ENCODE measurements around the gene HMGB3. TPM values are rescaled to one million over a fixed set of nuclear protein-coding genes. Genes with fewer than 3 reads are reported as not detected.

The HMGB3 gene
- total RNA-seq, 1 donor from 2014 or later = 11.2 TPM

Small RNA genes lying within 50 kb of the gene (small RNA-seq; reads per million reads assigned to genes)
- gene RNA5SP525 (ENCODE audit: low replicate concordance) = not detected
- gene RNU6-383P (ENCODE audit: low replicate concordance) = not detected
- not detected for gene RPL12P50 (ENCODE audit: low replicate concordance)

Other genes with a start within 250 kb of the HMGB3 start
- gene CD99L2, start 84.7 kb upstream of the HMGB3 start, total RNA-seq = 15.5 TPM
- not detected for gene GPR50, start 193.2 kb downstream of the HMGB3 start, total RNA-seq

Measured in skin of body (tissue), 2 donors.